Stimulated activated effector memory CD8-positive, alpha-beta T cell treated with anti-CD3 and anti-CD28 coated beads, Interleukin-12 subunit alpha, Interleukin-12 subunit beta, amount 100 ng/mL, for 72 hours (primary cell): ENCODE data around the gene TEX9.
A peak's percentile ranks its signal among the peaks of the same experiment; 100 is the strongest.
"Not testable (repeated sequence)": the region's sequence is repeated elsewhere in the genome, so short reads cannot be mapped to it uniquely, and the experiment has no call there.

Experiments
- ATAC-seq: fragments of 150-1000 bp; cut with Tn5 transposase; 2 replicates; pipeline ENCODE4 v1.10.0; 2021
- DNase-seq, 2 donors: peaks; one replicate each; pipeline ENCODE4 v3.0.0; 2021 to 2022; ENCODE audit warnings: low spot score in 2 of 2
- H3K27ac Mint-ChIP-seq: one replicate; pipeline ENCODE4 v1.8.0; 2022; ENCODE audit warnings: mild to moderate bottlenecking, mixed read lengths
- H3K36me3 Mint-ChIP-seq: one replicate; pipeline ENCODE4 v1.8.0; 2022; ENCODE audit warnings: mild to moderate bottlenecking, mixed read lengths
- H3K4me1 Mint-ChIP-seq: one replicate; pipeline ENCODE4 v1.8.0; 2022; ENCODE audit warnings: mixed read lengths
- H3K4me3 Mint-ChIP-seq: one replicate; pipeline ENCODE4 v1.8.0; 2022; ENCODE audit warnings: mild to moderate bottlenecking, mixed read lengths
- H3K9me3 Mint-ChIP-seq: one replicate; pipeline ENCODE4 v1.8.0; 2022; ENCODE audit warnings: mixed read lengths

Gene TEX9

GRCh38 chr15:56351353-56351752 lies 13.9 kb upstream of the TEX9 start:
- Mint-ChIP-seq H3K9me3 (no peaks in the 10 kb centered on the region), H3K4me1 (no peaks in the 10 kb centered on the region)

GRCh38 chr15:56351957-56352506 lies 13.2 kb upstream of the TEX9 start:
- H3K4me3 Mint-ChIP-seq, result no peak overlapping the region
- ATAC-seq (no peak), DNase-seq (no peak)
- H3K4me1 Mint-ChIP-seq, result no peaks in the 10 kb centered on the region
- H3K27ac Mint-ChIP-seq, result no peak overlapping the region
- H3K9me3 Mint-ChIP-seq, result no peaks in the 10 kb centered on the region
- no peaks in the 10 kb centered on the region for H3K36me3 Mint-ChIP-seq

More at GRCh38 chr15:56351353-56351752, 13.9 kb upstream of the TEX9 start:
- ATAC-seq (no peak), DNase-seq (no peak)
- H3K27ac Mint-ChIP-seq, result no peak overlapping the region
- H3K36me3 Mint-ChIP-seq, result no peaks in the 10 kb centered on the region
- H3K4me3 Mint-ChIP-seq, result no peak overlapping the region

GRCh38 chr15:56353119-56353518 lies 12.1 kb upstream of the TEX9 start:
- no peaks in the 10 kb centered on the region for H3K4me1 Mint-ChIP-seq
- ATAC-seq, result no peak

GRCh38 chr15:56353740-56354139 lies 11.5 kb upstream of the TEX9 start:
- H3K4me1 Mint-ChIP-seq, result no peaks in the 10 kb centered on the region
- H3K27ac Mint-ChIP-seq, result no peak overlapping the region
- DNase-seq (no peak), ATAC-seq (no peak)
- H3K9me3 Mint-ChIP-seq, result no peaks in the 10 kb centered on the region
- no peaks in the 10 kb centered on the region for H3K36me3 Mint-ChIP-seq
- H3K4me3 Mint-ChIP-seq, result no peak overlapping the region

More at GRCh38 chr15:56353119-56353518, 12.1 kb upstream of the TEX9 start:
- H3K4me3 Mint-ChIP-seq, result no peak overlapping the region
- no peak for DNase-seq
- H3K36me3 Mint-ChIP-seq, result no peaks in the 10 kb centered on the region
- no peaks in the 10 kb centered on the region for H3K9me3 Mint-ChIP-seq
- H3K27ac Mint-ChIP-seq, result no peak overlapping the region

- Mint-ChIP-seq H3K36me3 (no peaks in the 10 kb centered on the region), H3K4me3 (no peak overlapping the region), H3K4me1 (no peaks in the 10 kb centered on the region), H3K9me3 (no peaks in the 10 kb centered on the region), H3K27ac (no peak overlapping the region)
- DNase-seq (no peak), ATAC-seq (no peak)
Measured at GRCh38 chr15:56356616-56357015, 8.6 kb upstream of the TEX9 start.

GRCh38 chr15:56358604-56359003 lies 6.6 kb upstream of the TEX9 start:
- H3K9me3 Mint-ChIP-seq, result peaks cover 5% of the 10 kb centered on the region
- H3K4me1 Mint-ChIP-seq, result no peaks in the 10 kb centered on the region
- H3K36me3 Mint-ChIP-seq, result no peaks in the 10 kb centered on the region
- no peak for DNase-seq
- H3K27ac Mint-ChIP-seq, result no peak overlapping the region
- no peak overlapping the region for H3K4me3 Mint-ChIP-seq
- ATAC-seq, result no peak

- Mint-ChIP-seq H3K36me3 (no peaks in the 10 kb centered on the region), H3K9me3 (peaks cover 5% of the 10 kb centered on the region), H3K27ac (no peak overlapping the region), H3K4me3 (no peak overlapping the region), H3K4me1 (peaks cover 15% of the 10 kb centered on the region)
- DNase-seq, result no peak
- ATAC-seq, result no peak
Measured at GRCh38 chr15:56361987-56362386, 3.2 kb upstream of the TEX9 start.

GRCh38 chr15:56366211-56366610 lies 985 bp downstream of the TEX9 start:
- Mint-ChIP-seq H3K9me3 (peaks cover 5% of the 10 kb centered on the region), H3K36me3 (no peaks in the 10 kb centered on the region), H3K4me1 (peaks cover 15% of the 10 kb centered on the region), H3K4me3 (peak overlapping the region; percentile 73), H3K27ac (no peak overlapping the region)
- DNase-seq, result no peak
- no peak for ATAC-seq

GRCh38 chr15:56367156-56367555 lies 1.9 kb downstream of the TEX9 start:
- no peak for ATAC-seq
- Mint-ChIP-seq H3K36me3 (no peaks in the 10 kb centered on the region), H3K4me1 (peaks cover 15% of the 10 kb centered on the region), H3K27ac (no peak overlapping the region), H3K9me3 (peaks cover 3% of the 10 kb centered on the region), H3K4me3 (no peak overlapping the region)
- no peak for DNase-seq

GRCh38 chr15:56369234-56369633 lies 4.0 kb downstream of the TEX9 start:
- Mint-ChIP-seq H3K4me3 (no peak overlapping the region), H3K4me1 (peaks cover 15% of the 10 kb centered on the region), H3K9me3 (no peaks in the 10 kb centered on the region), H3K27ac (no peak overlapping the region), H3K36me3 (no peaks in the 10 kb centered on the region)
- DNase-seq, result no peak
- ATAC-seq, result no peak

GRCh38 chr15:56371495-56372147 lies 6.4 kb downstream of the TEX9 start:
- no peaks in the 10 kb centered on the region for H3K4me1 Mint-ChIP-seq
- H3K27ac Mint-ChIP-seq, result no peak overlapping the region
- no peaks in the 10 kb centered on the region for H3K36me3 Mint-ChIP-seq
- ATAC-seq (no peak), DNase-seq (no peak)
- no peak overlapping the region for H3K4me3 Mint-ChIP-seq
- no peaks in the 10 kb centered on the region for H3K9me3 Mint-ChIP-seq

GRCh38 chr15:56374693-56375092 lies 9.5 kb downstream of the TEX9 start:
- not testable (repeated sequence) for H3K27ac Mint-ChIP-seq, DNase-seq, H3K4me1 Mint-ChIP-seq, H3K4me3 Mint-ChIP-seq, H3K36me3 Mint-ChIP-seq, H3K9me3 Mint-ChIP-seq, ATAC-seq

- not testable (repeated sequence) for H3K4me1 Mint-ChIP-seq, ATAC-seq, DNase-seq, H3K27ac Mint-ChIP-seq, H3K36me3 Mint-ChIP-seq, H3K4me3 Mint-ChIP-seq
- H3K9me3 Mint-ChIP-seq, result peaks cover 13% of the 10 kb centered on the region
Measured at GRCh38 chr15:56377822-56378221, 12.6 kb downstream of the TEX9 start.

GRCh38 chr15:56383010-56383409 lies 17.8 kb downstream of the TEX9 start:
- DNase-seq (no peak), ATAC-seq (no peak)
- H3K4me1 Mint-ChIP-seq, result no peaks in the 10 kb centered on the region
- peaks cover 16% of the 10 kb centered on the region for H3K9me3 Mint-ChIP-seq
- H3K27ac Mint-ChIP-seq, result no peak overlapping the region
- H3K36me3 Mint-ChIP-seq, result no peaks in the 10 kb centered on the region
- no peak overlapping the region for H3K4me3 Mint-ChIP-seq

GRCh38 chr15:56385908-56386307 lies 20.7 kb downstream of the TEX9 start:
- Mint-ChIP-seq H3K4me1 (no peaks in the 10 kb centered on the region), H3K4me3 (no peak overlapping the region), H3K9me3 (peaks cover 7% of the 10 kb centered on the region), H3K27ac (no peak overlapping the region), H3K36me3 (no peaks in the 10 kb centered on the region)
- ATAC-seq (no peak), DNase-seq (no peak)

- H3K4me1 Mint-ChIP-seq, result no peaks in the 10 kb centered on the region
- peak; percentile 52 for ATAC-seq
- no peak overlapping the region for H3K4me3 Mint-ChIP-seq
- DNase-seq, result no peak
- H3K9me3 Mint-ChIP-seq, result no peaks in the 10 kb centered on the region
- H3K27ac Mint-ChIP-seq, result no peak overlapping the region
- H3K36me3 Mint-ChIP-seq, result no peaks in the 10 kb centered on the region
Measured at GRCh38 chr15:56390739-56391267, 25.6 kb downstream of the TEX9 start.
